Stimulated activated CD4-positive, alpha-beta T cell treated with anti-CD3 and anti-CD28 coated beads, Interleukin-1b, Interleukin-23, amount 100 ng/mL, for 48 hours (primary cell): ENCODE results near the gene ARID4B.
A peak's percentile ranks its signal among the peaks of the same experiment; 100 is the strongest.
"Not testable (repeated sequence)": the region's sequence is repeated elsewhere in the genome, so short reads cannot be mapped to it uniquely, and the experiment has no call there.

ENCODE experiments used
- DNase-seq: peaks from one replicate; pipeline ENCODE4 v3.0.0-alpha.2; 2020

The ARID4B gene

GRCh38 chr1:235295902-235296350 is 32.1 kb downstream of the ARID4B start:
- DNase-seq, result no peak

GRCh38 chr1:235293322-235293942 is 34.5 kb downstream of the ARID4B start:
- no peak for DNase-seq

- DNase-seq, result no peak
Measured at GRCh38 chr1:235292790-235293189, 35.2 kb downstream of the ARID4B start.

- DNase-seq, result no peak
Measured at GRCh38 chr1:235291599-235292091, 36.3 kb downstream of the ARID4B start.

- no peak for DNase-seq
Measured at GRCh38 chr1:235290740-235291502, 37.1 kb downstream of the ARID4B start.

GRCh38 chr1:235289859-235290739 is 37.9 kb downstream of the ARID4B start:
- no peak for DNase-seq

GRCh38 chr1:235287208-235287882 is 40.6 kb downstream of the ARID4B start:
- no peak for DNase-seq

GRCh38 chr1:235286667-235287066 is 41.3 kb downstream of the ARID4B start:
- peak; percentile 4 for DNase-seq

- no peak for DNase-seq
Measured at GRCh38 chr1:235284231-235284769, 43.7 kb downstream of the ARID4B start.

- not testable (repeated sequence) for DNase-seq
Measured at GRCh38 chr1:235283636-235284035, 44.3 kb downstream of the ARID4B start.

GRCh38 chr1:235280467-235280866 is 47.5 kb downstream of the ARID4B start:
- DNase-seq, result no peak

- no peak for DNase-seq
Measured at GRCh38 chr1:235279694-235280093, 48.3 kb downstream of the ARID4B start.

GRCh38 chr1:235278915-235279292 is 49.1 kb downstream of the ARID4B start:
- DNase-seq, result no peak

- DNase-seq, result no peak
Measured at GRCh38 chr1:235278233-235278914, 49.6 kb downstream of the ARID4B start.

- DNase-seq, result no peak
Measured at GRCh38 chr1:235277709-235278108, 50.3 kb downstream of the ARID4B start.

- DNase-seq, result no peak
Measured at GRCh38 chr1:235275836-235276235, 52.1 kb downstream of the ARID4B start.

- DNase-seq, result no peak
Measured at GRCh38 chr1:235275223-235275622, 52.8 kb downstream of the ARID4B start.

GRCh38 chr1:235272851-235273250 is 55.1 kb downstream of the ARID4B start:
- DNase-seq, result no peak

- DNase-seq, result no peak
Measured at GRCh38 chr1:235270625-235271024, 57.4 kb downstream of the ARID4B start.

GRCh38 chr1:235269990-235270389 is 58.0 kb downstream of the ARID4B start:
- not testable (repeated sequence) for DNase-seq

GRCh38 chr1:235268379-235269125 is 59.4 kb downstream of the ARID4B start:
- DNase-seq, result no peak
